HG03457 (cell line): ENCODE data around the gene SLC35E1.
A peak's percentile ranks its signal among the peaks of the same experiment; 100 is the strongest.

Experiments used
- ATAC-seq: cut with Tn5 transposase; IDR thresholded peaks from one replicate; pipeline ENCODE4 v1.9.1; 2021; ENCODE audit warnings: moderate number of reproducible peaks; ENCODE audit not compliant: unreplicated experiment

Gene SLC35E1

GRCh38 chr19:16599655-16600346, 27.6 kb upstream of the SLC35E1 start:
- no peak for ATAC-seq

GRCh38 chr19:16598848-16599247, 26.6 kb upstream of the SLC35E1 start:
- ATAC-seq, result no peak

- no peak for ATAC-seq
Measured at GRCh38 chr19:16596399-16596798, 24.2 kb upstream of the SLC35E1 start.

DNA sequence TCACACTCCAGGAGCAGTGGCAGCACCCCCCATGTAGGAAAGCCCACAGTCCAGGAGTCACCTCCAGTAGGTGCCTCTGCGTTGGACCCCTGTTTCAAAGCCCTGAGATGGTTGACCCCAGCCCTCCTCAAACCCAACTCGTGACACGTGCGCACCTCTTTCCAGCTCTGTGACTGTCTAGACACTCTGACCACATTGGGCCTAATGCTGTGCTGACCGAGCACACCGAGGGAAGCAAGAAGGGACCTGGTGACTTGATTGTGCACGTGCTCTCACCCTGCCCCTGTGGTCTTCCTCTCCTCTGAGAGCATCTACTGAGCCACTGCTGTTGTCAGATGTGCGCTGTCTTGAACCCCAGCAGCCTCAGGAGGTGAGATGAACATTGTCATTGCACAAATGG, 22.9 kb upstream of the SLC35E1 start:
- no peak for ATAC-seq

DNA sequence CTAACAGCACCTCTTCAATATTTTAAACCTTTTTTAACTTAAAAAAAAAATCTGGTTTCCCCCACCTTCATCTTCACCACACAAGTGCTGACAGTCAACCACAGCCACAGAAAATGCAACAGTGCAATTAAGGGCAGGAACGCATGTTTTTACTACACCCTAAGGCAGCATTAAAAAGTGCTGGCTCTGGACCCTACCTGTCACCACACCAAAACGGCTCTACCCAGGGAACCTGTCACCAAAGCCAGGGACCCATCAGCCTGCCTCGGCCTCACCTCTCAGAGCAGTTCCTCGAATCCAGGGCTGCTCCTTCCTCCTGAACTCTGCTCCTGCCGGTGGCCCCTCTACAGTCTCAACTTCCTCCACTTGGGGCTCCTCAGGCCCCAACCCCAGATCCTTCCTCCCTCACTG, 22.5 kb upstream of the SLC35E1 start:
- no peak for ATAC-seq

- no peak for ATAC-seq
Measured at GRCh38 chr19:16594131-16594586, 21.9 kb upstream of the SLC35E1 start.

DNA sequence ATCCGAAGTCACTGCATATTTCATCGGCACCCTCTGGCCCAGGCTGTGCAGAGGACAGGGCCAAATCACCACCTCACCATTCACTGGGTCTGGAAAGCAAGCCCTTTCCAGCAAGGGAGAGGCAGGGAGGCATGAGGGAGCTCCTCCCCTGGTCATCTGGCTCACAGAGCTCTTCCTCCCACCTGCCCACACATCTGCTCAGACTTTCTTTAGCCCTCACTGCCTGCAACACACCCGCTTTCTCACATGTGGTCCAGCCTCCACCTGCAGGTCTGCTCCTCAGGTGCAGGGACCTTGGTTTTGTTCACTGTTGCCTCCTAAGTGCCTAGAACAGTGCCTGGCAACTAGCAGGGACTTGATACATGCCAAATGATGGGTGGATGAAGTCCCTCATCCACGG, 21.0 kb upstream of the SLC35E1 start:
- ATAC-seq, result no peak

- no peak for ATAC-seq
Measured at GRCh38 chr19:16591803-16592556, 19.8 kb upstream of the SLC35E1 start.

- no peak for ATAC-seq
Measured at GRCh38 chr19:16590876-16591802, 18.9 kb upstream of the SLC35E1 start.

- no peak for ATAC-seq
Measured at GRCh38 chr19:16589917-16590316, 17.7 kb upstream of the SLC35E1 start.

GRCh38 chr19:16588824-16589577, 16.8 kb upstream of the SLC35E1 start:
- no peak for ATAC-seq

GRCh38 chr19:16587833-16588823, 15.9 kb upstream of the SLC35E1 start:
- peak; percentile 25 for ATAC-seq

DNA sequence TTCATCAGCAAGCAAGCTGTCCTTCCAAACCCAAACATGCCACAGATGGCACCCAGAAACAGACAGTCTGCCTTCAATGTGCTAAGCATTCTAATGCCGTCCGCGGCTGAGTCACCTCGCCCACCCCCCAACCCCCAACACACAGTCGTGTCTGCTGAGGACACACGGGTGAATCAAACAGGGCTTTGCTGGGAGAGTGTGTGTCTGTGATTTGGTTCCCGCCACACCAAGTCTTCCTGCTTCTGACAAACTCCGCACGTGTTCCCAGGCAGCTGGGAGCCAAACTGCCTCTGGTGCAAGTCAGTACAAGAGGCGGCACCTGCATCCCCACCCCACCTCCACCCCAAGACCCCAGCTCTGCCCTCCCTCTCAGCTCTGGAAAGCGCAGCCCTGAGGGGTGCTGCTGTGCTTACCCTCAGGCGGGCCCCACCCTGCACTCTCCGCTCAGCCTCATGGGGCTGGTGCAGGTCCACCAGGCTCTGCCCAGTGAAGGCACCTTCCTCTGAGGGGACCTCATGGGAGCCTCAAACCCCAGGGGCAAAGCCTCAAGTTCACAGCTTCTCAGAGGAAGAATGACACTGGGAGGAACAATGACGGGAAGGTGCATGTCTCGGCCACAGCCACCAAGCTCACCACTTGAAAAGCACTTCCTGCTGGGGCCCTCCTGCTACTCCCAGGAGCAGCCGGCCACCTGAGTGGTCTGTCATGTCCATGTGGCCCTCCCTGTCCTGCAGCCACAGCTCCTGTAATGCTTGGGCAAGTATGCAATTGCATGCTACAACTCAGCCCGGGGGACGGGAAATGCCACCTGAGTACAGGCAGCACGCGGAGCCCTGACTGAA, 15.0 kb upstream of the SLC35E1 start:
- ATAC-seq, result no peak

DNA sequence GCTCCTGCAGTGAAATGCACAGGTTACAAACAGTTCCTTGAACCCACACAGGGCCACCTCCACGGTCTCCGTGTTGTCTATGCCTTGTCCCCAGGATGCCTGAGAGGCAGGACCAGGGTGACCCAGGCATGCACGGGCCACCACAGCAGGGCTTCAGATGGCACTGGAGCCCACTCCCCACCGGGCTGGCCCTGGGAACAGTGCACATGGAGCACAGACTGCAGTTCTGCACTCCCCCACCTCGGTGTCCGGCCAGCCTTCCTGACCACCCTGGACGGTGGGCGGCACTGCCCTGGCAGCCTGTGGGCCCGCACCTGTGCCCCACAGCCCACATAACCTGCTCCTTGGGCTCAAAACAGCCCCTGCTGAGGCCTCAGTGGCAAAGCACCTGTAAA, 14.3 kb upstream of the SLC35E1 start:
- no peak for ATAC-seq

GRCh38 chr19:16585808-16586476, 13.7 kb upstream of the SLC35E1 start:
- ATAC-seq, result no peak

DNA sequence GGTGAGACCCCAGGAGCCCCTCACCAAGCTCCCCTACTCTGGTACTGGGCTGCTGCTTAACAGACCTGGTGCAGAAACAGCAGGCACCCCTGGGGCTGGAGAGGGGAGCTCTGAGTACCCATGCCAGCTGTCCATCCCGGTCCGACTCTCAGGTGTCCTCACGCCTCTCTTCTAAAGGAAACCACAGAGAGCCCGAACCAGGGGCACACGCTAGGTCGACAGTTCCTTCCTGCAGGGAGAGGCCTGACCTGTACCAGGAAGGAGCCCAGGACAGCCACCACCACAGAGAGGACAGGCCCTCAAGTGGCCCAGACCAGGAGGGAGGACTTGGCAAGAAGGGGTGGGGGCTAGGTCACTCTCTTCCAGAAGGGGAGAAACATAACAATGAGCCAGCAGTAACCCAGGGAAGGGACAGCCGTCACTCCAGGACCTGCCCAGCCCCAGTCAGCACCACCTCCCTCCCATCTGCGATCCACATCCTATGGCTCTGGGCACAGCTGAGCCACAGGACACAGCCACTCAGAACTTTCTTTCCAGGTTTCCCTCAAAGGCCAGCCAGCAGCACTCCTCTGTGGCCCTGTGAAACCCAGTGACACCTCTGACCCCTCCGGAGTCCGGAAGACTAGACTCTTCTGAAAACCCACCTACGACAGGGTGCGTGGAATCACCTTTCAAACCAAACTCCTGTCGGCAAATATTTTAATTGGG, 13.0 kb upstream of the SLC35E1 start:
- ATAC-seq, result no peak
